GM19455 (cell line): ENCODE measurements around the gene B4GALT6.

Experiments
- ATAC-seq: cut with Tn5 transposase; IDR thresholded peaks from one replicate; pipeline ENCODE4 v1.9.1; 2021; ENCODE audit not compliant: unreplicated experiment

B4GALT6 gene

DNA sequence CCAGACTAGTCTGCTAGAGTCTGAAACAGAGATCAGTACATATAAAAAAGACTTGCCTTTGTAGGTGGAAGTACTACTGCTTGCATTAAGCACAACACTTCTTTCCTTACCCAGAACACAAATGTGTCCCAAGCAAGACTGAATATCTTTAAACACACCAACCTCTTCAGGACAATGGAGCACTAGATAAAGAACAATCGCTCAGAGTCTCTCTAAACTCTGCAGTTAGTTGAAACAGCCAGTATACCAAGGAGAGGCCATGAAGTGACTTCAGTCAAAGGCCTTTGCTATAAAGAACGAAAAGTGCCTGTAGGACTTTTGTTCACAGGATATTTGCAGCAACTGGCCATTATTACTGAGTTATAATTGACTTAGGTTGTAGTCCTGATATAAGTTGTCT is 9.9 kb upstream of the B4GALT6 start:
- no peak for ATAC-seq

DNA sequence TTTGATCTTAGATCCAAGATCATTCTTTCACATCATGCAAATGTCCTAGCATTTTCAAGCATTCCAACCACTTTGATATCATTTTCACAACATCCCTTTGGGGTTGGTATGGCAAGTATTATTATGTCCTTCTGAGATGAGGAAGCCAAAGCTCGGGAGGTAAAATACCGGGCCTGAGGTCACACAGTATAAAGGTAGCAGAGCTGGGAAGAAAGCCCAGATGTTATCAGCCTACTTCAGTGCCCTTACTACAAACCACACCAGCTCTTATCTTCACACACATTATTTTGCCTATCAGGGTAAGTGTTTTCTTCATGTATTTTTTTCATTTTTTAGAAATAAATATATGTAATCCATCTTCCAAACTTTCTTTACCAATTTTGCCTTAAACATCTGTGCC is 4.2 kb upstream of the B4GALT6 start:
- ATAC-seq = no peak

DNA sequence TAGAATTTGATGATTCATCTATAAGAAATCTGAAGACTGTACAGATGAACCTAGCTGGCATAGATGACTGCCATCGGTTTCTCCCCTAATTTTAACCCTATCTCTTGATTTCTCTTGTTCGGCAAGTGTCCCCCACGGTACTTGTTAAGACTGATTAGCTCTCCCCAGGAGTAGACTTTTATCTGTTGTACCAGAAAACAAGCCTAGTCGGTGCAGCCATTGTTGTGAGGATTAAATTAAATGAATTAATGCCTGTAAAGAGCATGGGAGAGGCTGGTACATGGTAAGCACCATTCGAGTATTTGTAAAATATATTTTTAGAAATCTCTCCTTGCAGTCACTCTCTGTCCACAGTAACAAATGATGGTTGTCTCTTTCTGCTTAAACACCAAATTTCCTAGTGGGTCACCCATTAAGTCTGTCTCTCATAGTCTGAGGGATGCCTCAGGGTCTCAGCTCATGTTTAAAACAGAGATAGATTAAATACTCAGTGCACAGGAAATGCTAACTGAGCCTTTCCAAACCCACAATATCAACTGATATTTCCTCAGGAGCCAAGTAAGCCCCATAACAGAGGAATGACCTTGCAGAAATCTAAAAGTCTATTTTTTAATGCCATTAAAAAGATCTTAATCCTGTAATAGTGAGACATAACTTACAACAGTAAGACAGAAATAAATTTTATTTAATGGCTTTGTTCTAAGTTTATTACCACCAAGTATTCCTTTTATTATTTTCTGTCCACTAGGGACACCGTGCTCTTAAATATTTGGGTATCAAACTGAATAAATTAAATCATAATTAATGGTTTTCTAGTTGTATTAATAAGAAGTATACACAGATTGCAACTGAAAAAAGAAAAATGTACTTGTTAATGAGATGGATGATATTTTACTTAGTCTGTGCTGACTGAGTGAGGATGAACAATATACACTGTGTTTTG is 2.9 kb upstream of the B4GALT6 start:
- no peak for ATAC-seq

DNA sequence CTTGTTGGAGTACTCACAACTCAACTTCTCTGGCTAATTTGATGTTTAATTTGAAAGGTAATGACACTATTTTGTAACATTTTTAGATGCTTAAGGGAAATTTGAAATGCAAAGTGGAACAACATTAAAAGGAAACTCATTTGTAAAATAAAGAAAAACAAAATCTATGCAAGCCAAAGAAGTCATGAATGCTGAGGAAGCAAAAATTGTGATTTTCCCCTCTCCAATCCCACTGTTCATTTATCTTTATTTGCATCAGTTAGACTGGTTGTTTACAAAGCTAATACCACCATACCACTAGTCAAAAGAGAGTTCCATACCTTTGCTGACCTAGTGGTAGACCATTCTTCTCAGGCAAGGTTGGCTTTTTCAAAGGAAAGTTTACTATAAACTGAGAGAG is 2.2 kb upstream of the B4GALT6 start:
- no peak for ATAC-seq

DNA sequence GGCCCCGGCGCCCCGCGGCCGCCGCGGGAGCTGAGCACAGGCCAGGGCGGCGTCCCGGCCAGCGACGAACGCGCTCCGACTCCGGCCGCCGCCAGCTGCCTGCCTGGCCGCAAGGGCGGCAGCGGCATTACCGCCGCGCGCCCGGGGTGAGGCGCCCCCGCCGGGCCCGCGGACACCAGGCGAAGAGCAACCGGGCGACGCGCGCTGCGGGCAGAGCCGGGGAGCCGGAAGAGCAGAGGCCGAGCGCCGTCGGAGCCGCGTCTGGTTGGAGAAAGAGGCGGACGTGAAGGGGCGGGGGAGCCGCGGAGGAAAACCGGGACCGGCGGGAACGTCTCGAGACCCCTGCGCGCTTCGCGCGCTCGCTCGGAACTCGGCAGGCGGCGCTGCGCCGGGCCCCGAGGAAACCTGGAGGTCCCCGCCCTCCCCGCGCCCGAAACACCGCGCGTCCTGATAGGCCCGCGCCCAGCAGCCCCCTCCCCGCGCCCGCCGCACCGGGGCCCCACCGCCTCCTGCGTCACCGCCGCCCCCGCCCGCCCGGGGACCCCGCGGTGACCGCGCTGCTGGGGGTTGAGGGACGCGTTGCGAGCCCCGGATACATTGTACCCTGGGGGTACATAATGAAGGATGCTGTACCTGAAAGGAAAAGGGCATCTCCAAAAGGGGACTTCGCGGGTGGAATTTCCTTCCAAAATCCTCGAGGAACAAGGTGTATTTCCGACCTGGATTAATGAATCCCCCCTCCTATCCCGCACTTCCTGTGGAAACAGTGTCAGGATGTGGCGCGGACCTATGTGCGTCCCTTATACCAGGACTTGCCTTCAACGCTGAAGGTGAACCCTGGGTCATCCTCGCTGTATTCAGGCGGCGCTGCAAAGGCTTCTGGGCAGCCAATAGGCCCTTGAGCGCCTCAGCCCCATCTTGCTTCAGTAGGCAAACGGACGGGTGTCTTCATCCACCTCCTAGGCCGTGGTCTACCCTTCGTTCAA is 1.0 kb upstream of the B4GALT6 start:
- ATAC-seq = peak; percentile 74

DNA sequence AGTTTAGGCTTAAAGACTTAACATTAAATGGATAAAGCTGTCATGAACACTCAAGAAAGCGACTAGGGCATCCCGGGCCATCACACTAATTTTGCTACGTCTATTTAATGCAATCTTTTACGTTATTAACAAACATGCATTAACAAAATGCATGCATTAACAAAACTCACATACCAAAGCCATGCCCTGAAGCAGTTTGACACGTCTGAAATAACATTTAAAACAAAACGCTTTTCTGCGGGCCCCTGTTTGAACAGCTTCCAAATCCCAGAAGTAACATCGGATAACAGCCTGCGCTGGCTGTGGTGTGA is 458 bp downstream of the B4GALT6 start:
- ATAC-seq = no peak

DNA sequence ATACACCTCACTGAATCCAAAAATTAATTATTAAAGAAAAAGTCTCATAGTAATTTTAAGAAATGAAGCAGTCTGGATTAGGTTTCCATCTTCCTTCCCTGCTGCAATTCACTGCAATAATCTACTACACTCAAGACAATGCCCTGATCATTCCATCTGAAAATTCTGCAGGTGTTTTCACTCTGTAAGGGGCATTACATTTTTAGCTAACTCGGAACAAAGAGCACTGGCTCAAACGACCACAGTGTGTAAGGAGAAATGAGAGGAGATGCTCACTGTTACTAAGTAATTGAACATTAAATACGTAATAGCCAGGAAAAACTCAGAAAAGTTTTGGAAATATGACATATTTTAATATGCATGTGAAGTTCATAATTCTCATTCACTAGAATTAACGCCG is 1.3 kb downstream of the B4GALT6 start:
- ATAC-seq = no peak

DNA sequence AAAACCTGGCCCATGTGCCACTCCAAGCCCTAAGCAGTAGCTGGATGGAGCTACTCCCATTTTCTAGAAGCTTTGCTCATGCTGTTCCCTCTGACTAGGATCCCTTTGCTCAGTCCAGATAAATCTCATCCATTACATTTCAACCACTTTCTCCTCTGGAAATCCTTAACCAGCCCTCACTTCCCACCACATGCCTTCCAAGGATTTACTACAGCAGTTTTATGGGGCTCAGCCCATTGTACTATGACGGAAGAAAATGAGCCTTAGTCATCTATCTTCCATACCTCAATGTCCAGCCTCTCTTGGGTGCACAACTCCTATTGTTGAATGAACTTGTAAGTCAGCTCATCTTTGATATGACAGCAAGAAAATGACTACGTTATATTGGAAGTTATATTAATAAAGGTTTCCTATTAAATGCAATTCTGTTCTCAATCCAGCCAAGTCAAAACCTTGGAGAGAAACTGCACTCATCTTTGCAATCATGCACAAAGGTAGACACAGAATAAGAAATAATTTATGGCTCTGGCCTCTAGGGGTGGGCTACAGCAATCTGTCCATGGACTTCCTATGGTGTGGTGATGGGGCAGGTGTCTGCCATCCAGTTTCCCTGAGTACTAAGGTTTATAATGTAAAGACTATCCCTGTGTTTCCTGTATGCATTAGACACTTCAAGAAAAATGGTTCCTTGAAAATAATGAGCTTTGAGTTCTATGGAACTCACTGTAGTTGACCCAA is 3.4 kb downstream of the B4GALT6 start:
- no peak for ATAC-seq

DNA sequence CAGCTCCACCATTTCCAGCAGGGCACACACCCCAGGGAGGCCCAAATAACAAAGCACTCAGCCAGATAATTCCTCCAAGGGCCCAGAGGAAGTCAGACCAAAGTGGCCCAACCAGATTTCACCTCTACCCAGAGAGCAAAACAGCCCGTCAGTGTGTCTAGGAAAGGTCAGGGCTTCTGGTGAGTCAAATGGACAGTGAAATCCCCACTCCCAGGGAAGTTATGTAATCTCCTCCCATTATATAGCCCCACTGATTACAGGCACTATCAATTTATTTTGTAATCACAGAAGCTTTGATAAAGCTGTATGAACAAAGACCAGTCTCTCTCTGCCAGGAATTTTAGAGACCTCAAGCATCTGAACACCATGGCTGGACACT is 4.0 kb downstream of the B4GALT6 start:
- no peak for ATAC-seq

DNA sequence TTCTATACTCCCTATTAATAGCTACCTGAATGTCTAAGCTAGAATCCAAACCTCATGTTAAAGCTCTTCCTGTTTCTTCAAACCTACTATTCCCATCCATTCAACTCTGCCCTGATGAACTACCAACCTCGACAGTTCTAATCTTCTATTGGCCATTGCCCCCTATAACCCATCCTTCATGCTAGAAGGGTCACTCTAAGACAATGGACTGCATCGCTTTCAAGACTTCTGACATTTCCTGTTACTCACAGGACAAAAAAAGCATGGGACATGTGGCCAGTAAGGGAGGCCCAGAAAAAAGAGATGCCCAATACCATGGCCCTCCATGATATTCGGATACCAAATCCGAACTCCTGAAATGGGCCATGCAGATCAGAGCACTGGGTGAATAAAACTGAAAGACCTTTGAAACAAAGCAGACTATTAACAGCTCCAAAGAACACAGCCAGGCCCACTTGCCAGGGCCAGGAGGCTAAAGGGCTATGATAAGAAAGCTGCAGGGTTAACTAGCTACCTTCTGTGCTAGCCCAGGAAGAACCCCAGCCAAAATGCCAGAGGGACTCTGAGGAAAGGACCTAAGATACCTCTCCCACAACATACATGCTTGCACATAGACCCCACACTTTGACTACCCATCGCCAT is 4.5 kb downstream of the B4GALT6 start:
- ATAC-seq = no peak

DNA sequence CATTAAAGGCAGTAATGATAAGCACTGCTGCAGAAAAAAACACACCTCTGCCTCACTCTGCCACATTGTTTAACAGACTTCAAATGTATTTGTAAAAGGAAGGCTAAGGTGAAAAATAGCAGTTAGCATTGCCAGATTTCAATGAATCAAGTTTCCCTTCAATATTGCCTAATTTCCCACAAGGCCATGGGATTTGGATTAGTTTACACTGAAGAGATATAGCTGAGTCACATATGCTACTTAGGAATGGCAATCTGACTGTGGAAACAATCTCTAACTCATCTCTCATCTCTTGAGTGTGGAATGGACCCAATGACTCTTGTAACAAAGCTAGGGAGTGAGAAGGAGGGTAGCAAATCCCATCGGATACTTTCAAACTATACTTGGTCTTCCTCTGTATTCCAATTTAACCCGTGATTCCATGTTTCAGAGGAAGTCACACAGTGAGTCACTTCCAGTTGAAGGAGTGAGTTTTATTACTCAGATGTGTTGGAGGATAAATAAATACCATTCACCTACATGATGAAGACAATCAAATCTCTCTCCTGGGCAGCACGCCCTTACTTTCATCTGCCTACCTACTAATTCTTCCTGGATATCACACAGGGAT is 5.1 kb downstream of the B4GALT6 start:
- no peak for ATAC-seq

DNA sequence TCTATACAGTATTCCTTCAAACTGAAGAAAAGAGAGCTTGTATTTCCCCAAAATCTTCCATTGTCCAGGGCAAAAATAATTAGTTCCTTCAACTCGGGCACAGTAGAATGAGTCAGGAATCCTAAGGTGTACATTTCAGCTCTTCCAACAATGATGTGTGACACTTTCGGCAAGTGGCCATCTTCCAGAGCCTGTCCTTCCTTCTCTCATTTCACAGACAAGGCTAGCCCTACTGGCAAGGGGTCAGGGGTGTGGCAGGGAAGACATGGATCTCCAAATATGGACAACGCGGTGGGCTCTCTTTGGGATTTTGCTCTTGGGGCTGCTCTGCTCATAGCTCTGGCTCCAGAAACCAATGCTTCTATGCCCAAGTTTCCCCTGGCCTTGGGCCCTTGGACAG is 6.0 kb downstream of the B4GALT6 start:
- ATAC-seq = no peak

DNA sequence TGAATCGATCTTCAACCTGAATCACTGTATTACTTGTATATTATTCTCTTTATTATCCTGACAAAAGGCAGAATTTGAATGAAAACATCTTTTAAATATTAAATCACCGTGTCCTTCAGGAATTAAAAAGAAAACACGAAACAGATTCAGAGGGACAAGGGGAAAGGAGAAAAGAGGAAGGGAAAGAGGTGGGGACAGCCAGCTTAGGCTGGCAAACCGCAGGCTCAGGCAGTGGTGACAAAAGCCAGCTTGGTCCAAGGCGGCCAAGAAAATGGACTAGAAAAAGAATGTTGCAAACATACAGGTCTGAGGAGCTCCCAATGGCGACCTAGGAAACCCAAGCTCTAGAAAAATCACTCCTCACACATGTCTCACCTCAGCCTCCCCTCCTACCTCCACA is 6.8 kb downstream of the B4GALT6 start:
- no peak for ATAC-seq

DNA sequence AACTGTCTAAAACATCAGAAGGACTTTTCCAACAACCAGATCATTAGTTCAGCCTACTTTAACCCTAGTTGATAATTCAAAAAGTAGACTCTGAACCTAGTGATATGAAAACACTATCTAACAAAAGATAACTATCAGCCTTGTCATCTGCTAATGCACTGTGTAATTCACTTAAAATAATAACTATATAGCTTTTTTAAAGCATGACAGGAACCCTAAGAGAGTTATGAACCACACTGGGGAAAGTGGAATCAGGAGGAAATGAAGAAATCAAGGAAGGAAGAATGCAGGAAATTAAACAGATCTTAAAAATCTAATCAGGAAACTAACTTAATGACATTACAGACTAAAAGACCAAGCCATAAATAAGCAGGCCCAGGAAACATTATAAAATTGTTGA is 9.0 kb downstream of the B4GALT6 start:
- ATAC-seq = no peak

DNA sequence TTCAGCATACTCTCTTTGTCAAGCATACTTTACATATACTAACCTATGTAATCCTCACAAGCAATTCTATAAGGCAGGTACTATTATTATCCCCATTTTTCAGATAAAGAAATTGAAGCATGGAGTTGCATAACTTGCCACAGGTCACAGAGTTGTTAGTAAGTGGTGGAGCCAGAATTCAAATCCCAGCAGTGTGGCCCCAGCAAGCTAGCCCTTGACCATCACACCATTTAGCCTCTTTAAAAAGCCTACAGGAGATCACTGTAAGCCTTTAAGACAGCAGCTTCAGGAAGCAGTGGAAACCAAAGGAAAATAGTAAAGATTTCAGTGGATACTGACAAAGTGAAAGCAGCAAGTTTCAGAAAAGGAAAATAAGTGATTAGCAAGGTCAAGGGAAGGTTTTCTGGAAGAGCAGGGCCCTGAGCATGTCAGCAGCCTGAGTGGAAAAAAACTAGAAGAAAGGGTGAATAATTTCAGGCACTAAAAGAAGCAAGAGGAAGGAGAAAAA is 11.7 kb downstream of the B4GALT6 start:
- no peak for ATAC-seq

DNA sequence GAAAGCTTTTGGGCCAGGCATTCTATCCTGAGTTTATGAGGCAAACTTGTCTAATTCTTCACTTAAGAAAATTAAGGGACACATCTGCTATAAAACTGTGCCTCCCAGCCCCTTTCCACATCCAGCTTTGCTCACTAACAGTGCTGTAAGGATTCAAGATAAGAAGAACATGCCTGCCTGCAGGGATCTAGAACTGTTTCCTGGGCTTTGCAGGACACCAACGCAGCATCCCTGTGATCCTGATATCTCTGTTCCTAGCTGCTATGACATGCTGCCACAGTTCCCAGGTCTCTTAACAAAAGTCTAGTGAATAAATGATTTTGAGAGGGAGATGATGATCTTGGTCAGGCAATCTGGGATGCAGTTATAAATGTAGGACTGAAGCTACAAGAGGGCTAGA is 12.4 kb downstream of the B4GALT6 start:
- no peak for ATAC-seq

DNA sequence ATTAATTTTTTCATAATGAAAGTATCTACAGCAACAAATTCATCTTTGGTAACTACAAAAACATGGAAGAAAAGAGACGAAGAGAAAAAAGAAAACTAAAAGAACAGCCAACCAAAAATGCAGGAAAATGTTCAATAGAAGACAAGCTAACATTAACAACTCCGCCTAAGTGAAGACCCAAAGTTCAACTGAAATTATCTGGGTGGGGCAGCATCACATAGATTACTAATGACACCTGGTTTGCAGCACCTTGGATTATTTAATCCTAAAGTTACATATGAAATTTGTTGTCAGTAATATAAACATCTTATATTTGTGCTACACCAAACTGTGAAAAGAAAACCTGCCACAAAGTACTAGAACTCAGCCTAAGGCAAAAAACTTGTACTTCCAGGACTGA is 14.8 kb downstream of the B4GALT6 start:
- no peak for ATAC-seq

DNA sequence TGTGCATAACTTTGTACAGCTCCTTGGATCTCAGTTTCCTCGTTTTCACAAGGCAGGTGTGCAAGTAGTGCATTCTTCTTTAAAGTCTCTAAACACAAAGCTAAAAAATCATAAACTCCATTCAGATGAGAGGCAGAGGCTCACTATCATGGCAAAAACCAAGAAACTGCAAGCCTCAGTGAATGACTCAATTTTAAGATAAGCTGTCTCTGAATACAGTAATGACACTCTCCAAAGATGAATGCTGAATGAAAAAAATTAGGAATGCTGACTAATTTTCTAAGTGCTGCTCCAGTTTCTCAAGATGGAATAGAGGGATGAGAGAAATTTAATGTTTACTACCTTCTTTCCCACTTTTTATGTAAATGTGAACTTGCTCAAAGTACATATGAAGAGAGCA is 17.2 kb downstream of the B4GALT6 start:
- ATAC-seq = no peak

DNA sequence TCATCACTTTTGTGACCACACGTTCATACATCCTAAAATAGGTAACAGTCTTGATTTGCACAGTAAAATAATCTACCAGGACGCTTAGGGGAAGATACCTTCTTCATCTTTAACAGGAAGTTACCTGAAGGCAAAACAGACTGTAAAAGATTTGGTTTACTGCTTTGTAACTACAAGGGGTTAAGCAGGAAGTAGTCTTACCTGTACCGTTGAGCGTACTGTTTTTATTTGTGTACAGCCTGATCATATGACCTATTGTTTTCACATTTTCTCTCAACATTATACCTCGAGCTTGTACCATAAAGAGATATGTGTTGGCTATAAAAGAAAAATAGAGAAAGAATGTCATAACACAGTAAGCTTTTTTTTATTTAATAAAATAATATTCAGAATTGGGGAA is 18.3 kb downstream of the B4GALT6 start:
- no peak for ATAC-seq

DNA sequence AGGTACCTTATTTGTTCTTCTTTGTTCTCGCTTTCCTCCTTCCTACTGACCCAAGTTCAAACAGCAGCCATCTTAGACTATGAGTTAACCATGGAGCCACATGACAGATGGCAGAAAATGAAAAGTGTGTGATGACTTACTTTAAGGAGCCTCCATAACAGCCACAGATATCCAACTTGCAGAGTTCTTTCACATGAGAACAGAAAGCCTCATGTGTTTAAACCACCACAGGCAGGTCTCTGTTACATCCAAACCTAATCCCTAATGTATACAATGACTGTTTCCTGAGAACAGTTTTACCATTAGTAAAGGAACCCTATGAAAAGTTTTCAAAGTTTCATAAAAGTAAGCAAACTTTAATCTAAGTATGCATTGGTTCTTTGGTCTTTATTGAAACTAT is 20.3 kb downstream of the B4GALT6 start:
- no peak for ATAC-seq
